Small intestine (tissue), 7 donors: ENCODE data around the gene EFCAB13. TPM values are rescaled to one million over a fixed set of nuclear protein-coding genes. Genes with fewer than 3 reads are reported as not detected.

Experiments used
- DNase-seq, 2 donors: peaks; one replicate each; pipeline versions ENCODE4 v3.0.0 to v3.0.0-alpha.2; 2013
- FAIRE-seq: peaks from 2 replicates; lab custom pipeline; 2012; peaks lifted over from hg19 to GRCh38; lab: Jason Lieb, UNC
- H3K27ac ChIP-seq, 3 donors: one replicate each; pipeline ENCODE4 v1.5.1; 2013; ENCODE audit warnings: low read length in 2 of 3, mild to moderate bottlenecking in 2 of 3, control low read depth in 1 of 3, inconsistent platforms in 1 of 3, low read depth in 1 of 3, moderate library complexity in 1 of 3
- H3K27me3 ChIP-seq, 3 donors: one replicate each; pipeline ENCODE4 v1.6.1; 2013; ENCODE audit warnings: low read length in 3 of 3, inconsistent platforms in 1 of 3; ENCODE audit not compliant: control insufficient read depth in 3 of 3, insufficient read depth in 3 of 3
- H3K36me3 ChIP-seq, 3 donors: one replicate each; pipeline ENCODE4 v1.6.1; 2013; ENCODE audit warnings: low read length in 3 of 3, inconsistent platforms in 1 of 3, low read depth in 1 of 3, mild to moderate bottlenecking in 1 of 3, moderate library complexity in 1 of 3; ENCODE audit not compliant: control insufficient read depth in 3 of 3, insufficient read depth in 2 of 3
- H3K4me1 ChIP-seq, 3 donors: one replicate each; pipeline ENCODE4 v1.6.1; 2013; ENCODE audit warnings: low read length in 2 of 3, inconsistent platforms in 1 of 3, low read depth in 1 of 3, mild to moderate bottlenecking in 1 of 3, moderate library complexity in 1 of 3; ENCODE audit not compliant: control insufficient read depth in 3 of 3, insufficient read depth in 2 of 3
- H3K4me3 ChIP-seq, 3 donors: one replicate each; pipeline ENCODE4 v1.5.1; 2013; ENCODE audit warnings: low read length in 3 of 3, control low read depth in 1 of 3, inconsistent platforms in 1 of 3, low read depth in 1 of 3, mild to moderate bottlenecking in 1 of 3, moderate library complexity in 1 of 3
- H3K9me3 ChIP-seq, 2 donors: one replicate each; pipeline ENCODE4 v1.6.1; 2013; ENCODE audit warnings: low read depth in 1 of 2, low read length in 1 of 2; ENCODE audit not compliant: control insufficient read depth in 2 of 2, insufficient read depth in 1 of 2
- WGBS, 3 donors: extraction: QIAGEN DNeasy Blood & Tissue Kit; methylation state at CpG; one replicate each; pipeline ENCODE4 v1.1.7; 2013; 5-methylcytosine and 5-hydroxymethylcytosine counted together
- polyA plus RNA-seq, 4 donors: library from polyadenylated mRNA; stranded (reverse) in 3 of 4; unstranded in 1 of 4; fragments of 200-250 nt in 3 of 4; fragments of 120-200 nt in 1 of 4; gene quantifications; one replicate each; pipeline versions ENCODE4 v1.2.1 to v1.2.3, GENCODE V29; 2013
- donor health status: healthy with polysubstance abuse.
- donor health status: control.
- donor health status: control.
- donor health status: Bipolar disorder and iron deficiency.
- donor health status: healthy.

EFCAB13 gene
- polyA plus RNA-seq, 4 donors: 0.54 to 9.0 (median 0.88) TPM

GRCh38 chr17:47278561-47278960, 45.2 kb upstream of the EFCAB13 start:
- Histone ChIP-seq H3K4me1 (peaks cover 0 to 33% (median 25%) of the 10 kb centered on the region in 3 donors), H3K9me3 (no peaks in the 10 kb centered on the region), H3K36me3 (no peaks in the 10 kb centered on the region), H3K27ac (peak overlapping the region in 2 of 3 donors; percentile 72 to 94), H3K27me3 (no peaks in the 10 kb centered on the region), H3K4me3 (no peak overlapping the region)
- 83 to 89% (median 86%) methylated on average over 4 of the region's 4 CpGs for WGBS, 3 donors
- DNase-seq (no peak), FAIRE-seq (no peak)

- Histone ChIP-seq H3K9me3 (no peaks in the 10 kb centered on the region), H3K4me1 (peaks cover 0 to 33% (median 25%) of the 10 kb centered on the region in 3 donors), H3K27me3 (no peaks in the 10 kb centered on the region), H3K36me3 (no peaks in the 10 kb centered on the region), H3K4me3 (no peak overlapping the region), H3K27ac (peak overlapping the region in 2 of 3 donors; percentile 72 to 94)
- no peak for FAIRE-seq
- DNase-seq: peak; percentile 14 to 43
- 46 to 85% (median 82%) methylated on average over 10 of the region's 10 CpGs for WGBS, 3 donors
Observed at GRCh38 chr17:47279062-47279801, 44.5 kb upstream of the EFCAB13 start.

- FAIRE-seq (no peak), DNase-seq (no peak)
- 85 to 95% (median 88%) methylated on average over 14 of the region's 14 CpGs for WGBS, 3 donors
- Histone ChIP-seq H3K4me1 (peaks cover 0 to 28% (median 19%) of the 10 kb centered on the region in 3 donors), H3K36me3 (no peaks in the 10 kb centered on the region), H3K9me3 (no peaks in the 10 kb centered on the region), H3K27me3 (no peaks in the 10 kb centered on the region), H3K4me3 (no peak overlapping the region), H3K27ac (peak overlapping the region in 2 of 3 donors; percentile 72 to 94)
Observed at GRCh38 chr17:47280072-47280811, 43.5 kb upstream of the EFCAB13 start.

- Histone ChIP-seq H3K27me3 (no peaks in the 10 kb centered on the region), H3K9me3 (no peaks in the 10 kb centered on the region), H3K36me3 (no peaks in the 10 kb centered on the region), H3K4me3 (no peak overlapping the region), H3K4me1 (peaks cover 0 to 18% (median 15%) of the 10 kb centered on the region in 3 donors), H3K27ac (peak overlapping the region in 1 of 3 donors; percentile 40)
- WGBS, 3 donors: 76 to 87% (median 87%) methylated on average over 6 of the region's 6 CpGs
- FAIRE-seq: no peak
- DNase-seq: no peak
Observed at GRCh38 chr17:47281216-47281615, 42.5 kb upstream of the EFCAB13 start.

GRCh38 chr17:47285003-47285402, 38.8 kb upstream of the EFCAB13 start:
- Histone ChIP-seq H3K4me3 (no peak overlapping the region), H3K4me1 (peaks cover 0 to under 1% (median 0%) of the 10 kb centered on the region in 3 donors), H3K27ac (no peak overlapping the region), H3K27me3 (no peaks in the 10 kb centered on the region), H3K9me3 (no peaks in the 10 kb centered on the region), H3K36me3 (no peaks in the 10 kb centered on the region)
- DNase-seq (no peak), FAIRE-seq (no peak)
- 93 to 94% (median 93%) methylated on average over 6 of the region's 6 CpGs for WGBS, 3 donors

- FAIRE-seq (no peak), DNase-seq (no peak)
- Histone ChIP-seq H3K4me1 (no peaks in the 10 kb centered on the region), H3K27me3 (no peaks in the 10 kb centered on the region), H3K4me3 (no peak overlapping the region), H3K36me3 (no peaks in the 10 kb centered on the region), H3K9me3 (no peaks in the 10 kb centered on the region), H3K27ac (no peak overlapping the region)
- WGBS, 3 donors: 78 to 85% (median 83%) methylated on average over 6 of the region's 6 CpGs
Observed at GRCh38 chr17:47286198-47286914, 37.4 kb upstream of the EFCAB13 start.

GRCh38 chr17:47287068-47287467, 36.7 kb upstream of the EFCAB13 start:
- no peaks in the 10 kb centered on the region for H3K4me1 ChIP-seq
- peaks cover 0 to 2% (median 0%) of the 10 kb centered on the region in 3 donors for H3K36me3 ChIP-seq
- no peak overlapping the region for H3K4me3 ChIP-seq
- H3K9me3 ChIP-seq: no peaks in the 10 kb centered on the region
- H3K27ac ChIP-seq: no peak overlapping the region
- FAIRE-seq: no peak
- no peaks in the 10 kb centered on the region for H3K27me3 ChIP-seq
- DNase-seq: no peak
- 79 to 95% (median 89%) methylated on average over 4 of the region's 4 CpGs for WGBS, 3 donors

- DNase-seq: no peak
- no peaks in the 10 kb centered on the region for H3K27me3 ChIP-seq
- FAIRE-seq: no peak
Observed at GRCh38 chr17:47287639-47288038, 36.1 kb upstream of the EFCAB13 start.

More at GRCh38 chr17:47287639-47288038, 36.1 kb upstream of the EFCAB13 start:
- Histone ChIP-seq H3K36me3 (peaks cover 0 to 6% (median 0%) of the 10 kb centered on the region in 3 donors), H3K9me3 (no peaks in the 10 kb centered on the region), H3K4me1 (no peaks in the 10 kb centered on the region), H3K4me3 (no peak overlapping the region), H3K27ac (no peak overlapping the region)
- WGBS, 3 donors: 76 to 88% (median 79%) methylated on average over 2 of the region's 2 CpGs
